ENCODE measurements around the gene TCP11L1.

DNA sequence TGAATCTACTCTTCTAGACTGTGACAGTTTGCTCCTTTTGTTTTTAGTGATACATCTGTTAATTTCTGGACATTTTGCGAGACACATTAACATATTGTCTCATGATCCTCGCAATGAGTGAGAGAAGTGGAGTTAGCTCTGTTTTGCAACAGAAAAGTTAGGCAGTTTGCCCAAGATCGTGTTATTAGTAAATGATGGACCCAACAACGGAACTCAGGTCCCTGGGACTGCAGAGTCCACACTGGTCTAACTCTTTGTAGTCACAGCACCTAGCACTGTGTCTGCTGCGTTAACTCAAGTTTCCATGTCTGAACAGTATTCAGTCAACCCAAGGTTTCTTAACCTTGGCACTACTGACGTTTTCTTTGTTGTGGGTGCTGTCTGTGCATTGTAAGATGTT lies 20.5 kb upstream of the TCP11L1 start:
- TF ChIP-seq, protein P1, sequence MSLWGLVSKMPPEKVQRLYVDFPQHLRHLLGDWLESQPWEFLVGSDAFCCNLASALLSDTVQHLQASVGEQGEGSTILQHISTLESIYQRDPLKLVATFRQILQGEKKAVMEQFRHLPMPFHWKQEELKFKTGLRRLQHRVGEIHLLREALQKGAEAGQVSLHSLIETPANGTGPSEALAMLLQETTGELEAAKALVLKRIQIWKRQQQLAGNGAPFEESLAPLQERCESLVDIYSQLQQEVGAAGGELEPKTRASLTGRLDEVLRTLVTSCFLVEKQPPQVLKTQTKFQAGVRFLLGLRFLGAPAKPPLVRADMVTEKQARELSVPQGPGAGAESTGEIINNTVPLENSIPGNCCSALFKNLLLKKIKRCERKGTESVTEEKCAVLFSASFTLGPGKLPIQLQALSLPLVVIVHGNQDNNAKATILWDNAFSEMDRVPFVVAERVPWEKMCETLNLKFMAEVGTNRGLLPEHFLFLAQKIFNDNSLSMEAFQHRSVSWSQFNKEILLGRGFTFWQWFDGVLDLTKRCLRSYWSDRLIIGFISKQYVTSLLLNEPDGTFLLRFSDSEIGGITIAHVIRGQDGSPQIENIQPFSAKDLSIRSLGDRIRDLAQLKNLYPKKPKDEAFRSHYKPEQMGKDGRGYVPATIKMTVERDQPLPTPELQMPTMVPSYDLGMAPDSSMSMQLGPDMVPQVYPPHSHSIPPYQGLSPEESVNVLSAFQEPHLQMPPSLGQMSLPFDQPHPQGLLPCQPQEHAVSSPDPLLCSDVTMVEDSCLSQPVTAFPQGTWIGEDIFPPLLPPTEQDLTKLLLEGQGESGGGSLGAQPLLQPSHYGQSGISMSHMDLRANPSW (CRISPR knock-in tag; conservative IDR thresholded peaks at IDR 0.05; ENCODE audit: low read depth), result no peak
- TF ChIP-seq CTCF (IDR thresholded peaks at IDR 0.05) (no peak), JUN (CRISPR knock-in tag; IDR thresholded peaks at IDR 0.05) (no peak), IRF2 (CRISPR knock-in tag; IDR thresholded peaks at IDR 0.05; ENCODE audit: borderline replicate concordance, low read depth) (no peak), SOX15 (CRISPR knock-in tag; IDR thresholded peaks at IDR 0.05) (no peak), ZNF219 (CRISPR knock-in tag; IDR thresholded peaks at IDR 0.05; ENCODE audit: borderline replicate concordance) (no peak), MYBL2 (CRISPR knock-in tag; IDR thresholded peaks at IDR 0.05) (no peak), ZNF121 (CRISPR knock-in tag; IDR thresholded peaks at IDR 0.05) (no peak)
- TF ChIP-seq, protein P2, sequence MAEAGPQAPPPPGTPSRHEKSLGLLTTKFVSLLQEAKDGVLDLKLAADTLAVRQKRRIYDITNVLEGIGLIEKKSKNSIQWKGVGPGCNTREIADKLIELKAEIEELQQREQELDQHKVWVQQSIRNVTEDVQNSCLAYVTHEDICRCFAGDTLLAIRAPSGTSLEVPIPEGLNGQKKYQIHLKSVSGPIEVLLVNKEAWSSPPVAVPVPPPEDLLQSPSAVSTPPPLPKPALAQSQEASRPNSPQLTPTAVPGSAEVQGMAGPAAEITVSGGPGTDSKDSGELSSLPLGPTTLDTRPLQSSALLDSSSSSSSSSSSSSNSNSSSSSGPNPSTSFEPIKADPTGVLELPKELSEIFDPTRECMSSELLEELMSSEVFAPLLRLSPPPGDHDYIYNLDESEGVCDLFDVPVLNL (CRISPR knock-in tag; IDR thresholded peaks at IDR 0.05; ENCODE audit: borderline replicate concordance, low read depth), result no peak

All from WTC11 (cell line).